ENCODE measurements around the gene USP24. TPM values are rescaled to one million over a fixed set of nuclear protein-coding genes. Genes with fewer than 3 reads are reported as not detected.

USP24 gene
- total RNA-seq: 10 to 100 TPM; 47.8 to 58.5 TPM

GRCh38 chr1:55215194-55216021 lies at the start of gene USP24:
USP24 (minus strand) TSS chr1:55215364; CDS start chr1:55215113, 251 bp downstream.
- Histone ChIP-seq H3K36me3 (no peaks in the 10 kb centered on the region), H3K4me1 (ENCODE audit: control insufficient read depth in 1 of 2, low read depth in 2 of 2) (peaks cover 31 to 40% of the 10 kb centered on the region in 2 donors)
- ATAC-seq (ENCODE audit: insufficient number of reproducible peaks, low FRiP score, low read depth): peak; percentile 74

GRCh38 chr1:55262822-55263221 lies 47.7 kb upstream of the USP24 start:
- H3K27ac ChIP-seq: no peak overlapping the region
- H3K4me1 ChIP-seq (ENCODE audit: control insufficient read depth in 1 of 2, low read depth in 2 of 2): no peaks in the 10 kb centered on the region
- H3K36me3 ChIP-seq: no peaks in the 10 kb centered on the region
- ATAC-seq (ENCODE audit: insufficient number of reproducible peaks, low FRiP score, low read depth) (no peak), DNase-seq (ENCODE audit: low spot score) (no peak)
- no peak overlapping the region for H3K4me3 ChIP-seq
- H3K27me3 ChIP-seq (replicated peaks; ENCODE audit: insufficient read depth): no peaks in the 10 kb centered on the region
- TF ChIP-seq CTCF (IDR thresholded peaks at IDR 0.05): no peak
- H3K9me3 ChIP-seq: no peaks in the 10 kb centered on the region

More at GRCh38 chr1:55215194-55216021, at the start of gene USP24:
- DNase-seq (ENCODE audit: low spot score): no peak
- Histone ChIP-seq H3K4me3 (peak within 1 kb of the TSS; percentile 90), H3K27me3 (replicated peaks; ENCODE audit: insufficient read depth) (no peaks in the 10 kb centered on the region), H3K27ac (peak within 1 kb of the TSS; percentile 89 to 91), H3K9me3 (no peaks in the 10 kb centered on the region)
- TF ChIP-seq CTCF (IDR thresholded peaks at IDR 0.05): no peak

- Histone ChIP-seq H3K36me3 (no peaks in the 10 kb centered on the region), H3K27ac (no peak overlapping the region), H3K9me3 (no peaks in the 10 kb centered on the region), H3K4me1 (ENCODE audit: control insufficient read depth in 1 of 2, low read depth in 2 of 2) (no peaks in the 10 kb centered on the region), H3K4me3 (no peak overlapping the region), H3K27me3 (replicated peaks; ENCODE audit: insufficient read depth) (no peaks in the 10 kb centered on the region)
- TF ChIP-seq CTCF (IDR thresholded peaks at IDR 0.05): no peak
- no peak for DNase-seq (ENCODE audit: low spot score)
- ATAC-seq (ENCODE audit: insufficient number of reproducible peaks, low FRiP score, low read depth): no peak
Measured at GRCh38 chr1:55259911-55260609, 44.9 kb upstream of the USP24 start.

- Histone ChIP-seq H3K27ac (no peak overlapping the region), H3K9me3 (no peaks in the 10 kb centered on the region), H3K36me3 (no peaks in the 10 kb centered on the region), H3K4me1 (ENCODE audit: control insufficient read depth in 1 of 2, low read depth in 2 of 2) (no peaks in the 10 kb centered on the region), H3K4me3 (no peak overlapping the region), H3K27me3 (replicated peaks; ENCODE audit: insufficient read depth) (no peaks in the 10 kb centered on the region)
- DNase-seq (ENCODE audit: low spot score) (no peak), ATAC-seq (ENCODE audit: insufficient number of reproducible peaks, low FRiP score, low read depth) (no peak)
- no peak for TF ChIP-seq CTCF (IDR thresholded peaks at IDR 0.05)
Measured at GRCh38 chr1:55257958-55258357, 42.8 kb upstream of the USP24 start.

GRCh38 chr1:55255901-55256300 lies 40.7 kb upstream of the USP24 start:
- H3K36me3 ChIP-seq: no peaks in the 10 kb centered on the region
- no peak for ATAC-seq (ENCODE audit: insufficient number of reproducible peaks, low FRiP score, low read depth)
- no peak for TF ChIP-seq CTCF (IDR thresholded peaks at IDR 0.05)
- H3K4me1 ChIP-seq (ENCODE audit: control insufficient read depth in 1 of 2, low read depth in 2 of 2): no peaks in the 10 kb centered on the region
- no peak for DNase-seq (ENCODE audit: low spot score)
- H3K27ac ChIP-seq: no peak overlapping the region
- H3K4me3 ChIP-seq: no peak overlapping the region
- H3K27me3 ChIP-seq (replicated peaks; ENCODE audit: insufficient read depth): no peaks in the 10 kb centered on the region
- H3K9me3 ChIP-seq: no peaks in the 10 kb centered on the region

Data from thoracic aorta (tissue), 2 donors.